Measurements from ENCODE around the gene FOSL2. TPM values are rescaled to one million over a fixed set of nuclear protein-coding genes. Genes with fewer than 3 reads are reported as not detected.
A peak's percentile ranks its signal among the peaks of the same experiment; 100 is the strongest.

Gene FOSL2
- total and polyA plus RNA-seq, 4 donors, result 23.5 to 97.9 (median 68.5) TPM

- Histone ChIP-seq H3K36me3 (ENCODE audit: control insufficient read depth in 4 of 4, insufficient read depth in 4 of 4, low read length in 4 of 4) (no peaks in the 10 kb centered on the region), H3K4me3 (no peak overlapping the region), H3K27ac (ENCODE audit: low read depth in 1 of 2, low read length in 1 of 2) (no peak overlapping the region), H3K9ac (ENCODE audit: insufficient read depth in 1 of 2, low read length in 2 of 2) (no peak overlapping the region), H3K27me3 (ENCODE audit: control insufficient read depth in 3 of 3, insufficient read depth in 3 of 3, low read length in 2 of 3) (no peaks in the 10 kb centered on the region), H3K4me1 (ENCODE audit: control insufficient read depth in 5 of 5, insufficient read depth in 5 of 5, low read length in 5 of 5) (peaks cover 0 to 9% (median 0%) of the 10 kb centered on the region in 5 donors), H3K9me3 (ENCODE audit: control insufficient read depth in 4 of 4, insufficient read depth in 3 of 4, low read length in 3 of 4) (no peaks in the 10 kb centered on the region)
- TF ChIP-seq CTCF (IDR thresholded peaks at IDR 0.05; ENCODE audit: control extremely low read depth, extremely low read depth), result no peak
- DNase-seq (no peak), ATAC-seq (ENCODE audit: insufficient read depth, low FRiP score) (no peak)
- 86 to 89% methylated on average over 16 to 19 of the region's 19 CpGs for WGBS, 2 donors
These were observed 15.4 kb upstream of the FOSL2 start for GRCh38 chr2:28377195-28377816.

GRCh38 chr2:28377984-28378678 lies 14.5 kb upstream of the FOSL2 start:
- DNase-seq (peak in 1 of 3 donors; percentile 31), ATAC-seq (ENCODE audit: insufficient read depth, low FRiP score) (peak; percentile 13)
- H3K36me3 ChIP-seq (ENCODE audit: control insufficient read depth in 4 of 4, insufficient read depth in 4 of 4, low read length in 4 of 4), result no peaks in the 10 kb centered on the region
- no peaks in the 10 kb centered on the region for H3K27me3 ChIP-seq (ENCODE audit: control insufficient read depth in 3 of 3, insufficient read depth in 3 of 3, low read length in 2 of 3)
- no peak overlapping the region for H3K9ac ChIP-seq (ENCODE audit: insufficient read depth in 1 of 2, low read length in 2 of 2)
- no peak overlapping the region for H3K4me3 ChIP-seq
- peaks cover 0 to 9% (median 0%) of the 10 kb centered on the region in 5 donors for H3K4me1 ChIP-seq (ENCODE audit: control insufficient read depth in 5 of 5, insufficient read depth in 5 of 5, low read length in 5 of 5)
- no peak for TF ChIP-seq CTCF (IDR thresholded peaks at IDR 0.05; ENCODE audit: control extremely low read depth, extremely low read depth)
- no peaks in the 10 kb centered on the region for H3K9me3 ChIP-seq (ENCODE audit: control insufficient read depth in 4 of 4, insufficient read depth in 3 of 4, low read length in 3 of 4)
- WGBS, 2 donors, result 32 to 57% methylated on average over 9 of the region's 9 CpGs
- no peak overlapping the region for H3K27ac ChIP-seq (ENCODE audit: low read depth in 1 of 2, low read length in 1 of 2)

- Histone ChIP-seq H3K9ac (ENCODE audit: insufficient read depth in 1 of 2, low read length in 2 of 2) (no peak overlapping the region), H3K4me1 (ENCODE audit: control insufficient read depth in 5 of 5, insufficient read depth in 5 of 5, low read length in 5 of 5) (peaks cover 0 to 9% (median 0%) of the 10 kb centered on the region in 5 donors), H3K9me3 (ENCODE audit: control insufficient read depth in 4 of 4, insufficient read depth in 3 of 4, low read length in 3 of 4) (no peaks in the 10 kb centered on the region), H3K27me3 (ENCODE audit: control insufficient read depth in 3 of 3, insufficient read depth in 3 of 3, low read length in 2 of 3) (no peaks in the 10 kb centered on the region), H3K4me3 (no peak overlapping the region), H3K27ac (ENCODE audit: low read depth in 1 of 2, low read length in 1 of 2) (no peak overlapping the region), H3K36me3 (ENCODE audit: control insufficient read depth in 4 of 4, insufficient read depth in 4 of 4, low read length in 4 of 4) (no peaks in the 10 kb centered on the region)
- no peak for DNase-seq
- ATAC-seq (ENCODE audit: insufficient read depth, low FRiP score), result no peak
- no peak for TF ChIP-seq CTCF (IDR thresholded peaks at IDR 0.05; ENCODE audit: control extremely low read depth, extremely low read depth)
- WGBS, 2 donors, result 35 to 67% methylated on average over 16 of the region's 16 CpGs
These were observed 13.7 kb upstream of the FOSL2 start for GRCh38 chr2:28378679-28379584.
